Panc1 (cell line): Measurements from ENCODE around the gene CACTIN.

Experiments
- TF ChIP-seq, protein P1 (sequence below): fragments of 450-650 bp; IDR thresholded peaks from 2 replicates; pipeline ENCODE4 v1.5.1; 2017; ENCODE audit warnings: mild to moderate bottlenecking
- TF ChIP-seq, protein P2 (sequence below), 2 experiments: IDR thresholded peaks; 2 replicates each; pipeline ENCODE4 v1.6.1; 2011 to 2012; ENCODE audit warnings: low read depth in 2 of 2, control low read depth in 1 of 2, low read length in 1 of 2, mild to moderate bottlenecking in 1 of 2, moderate library complexity in 1 of 2; ENCODE audit not compliant: insufficient read depth in 1 of 2

DNA sequence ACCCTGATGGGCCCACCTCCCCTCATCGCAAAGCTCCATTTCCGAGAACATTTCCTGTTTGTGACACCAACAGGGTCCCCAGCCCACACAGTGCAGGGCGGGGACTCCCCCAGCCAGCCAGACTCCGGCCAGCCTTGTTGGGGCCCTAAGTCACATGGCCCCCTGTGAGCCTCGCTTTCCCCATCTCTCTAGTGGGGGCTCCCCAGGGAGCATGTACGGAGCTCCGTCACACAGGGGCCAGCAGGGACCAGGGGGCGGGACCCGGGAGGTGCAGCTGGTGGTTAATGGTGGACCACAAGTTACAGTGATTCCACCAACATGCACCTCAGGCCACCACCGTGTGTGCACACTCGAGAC is 21.6 kb downstream of the CACTIN start:
- TF ChIP-seq, protein P1, sequence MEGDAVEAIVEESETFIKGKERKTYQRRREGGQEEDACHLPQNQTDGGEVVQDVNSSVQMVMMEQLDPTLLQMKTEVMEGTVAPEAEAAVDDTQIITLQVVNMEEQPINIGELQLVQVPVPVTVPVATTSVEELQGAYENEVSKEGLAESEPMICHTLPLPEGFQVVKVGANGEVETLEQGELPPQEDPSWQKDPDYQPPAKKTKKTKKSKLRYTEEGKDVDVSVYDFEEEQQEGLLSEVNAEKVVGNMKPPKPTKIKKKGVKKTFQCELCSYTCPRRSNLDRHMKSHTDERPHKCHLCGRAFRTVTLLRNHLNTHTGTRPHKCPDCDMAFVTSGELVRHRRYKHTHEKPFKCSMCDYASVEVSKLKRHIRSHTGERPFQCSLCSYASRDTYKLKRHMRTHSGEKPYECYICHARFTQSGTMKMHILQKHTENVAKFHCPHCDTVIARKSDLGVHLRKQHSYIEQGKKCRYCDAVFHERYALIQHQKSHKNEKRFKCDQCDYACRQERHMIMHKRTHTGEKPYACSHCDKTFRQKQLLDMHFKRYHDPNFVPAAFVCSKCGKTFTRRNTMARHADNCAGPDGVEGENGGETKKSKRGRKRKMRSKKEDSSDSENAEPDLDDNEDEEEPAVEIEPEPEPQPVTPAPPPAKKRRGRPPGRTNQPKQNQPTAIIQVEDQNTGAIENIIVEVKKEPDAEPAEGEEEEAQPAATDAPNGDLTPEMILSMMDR: no peak
- TF ChIP-seq, protein P2, sequence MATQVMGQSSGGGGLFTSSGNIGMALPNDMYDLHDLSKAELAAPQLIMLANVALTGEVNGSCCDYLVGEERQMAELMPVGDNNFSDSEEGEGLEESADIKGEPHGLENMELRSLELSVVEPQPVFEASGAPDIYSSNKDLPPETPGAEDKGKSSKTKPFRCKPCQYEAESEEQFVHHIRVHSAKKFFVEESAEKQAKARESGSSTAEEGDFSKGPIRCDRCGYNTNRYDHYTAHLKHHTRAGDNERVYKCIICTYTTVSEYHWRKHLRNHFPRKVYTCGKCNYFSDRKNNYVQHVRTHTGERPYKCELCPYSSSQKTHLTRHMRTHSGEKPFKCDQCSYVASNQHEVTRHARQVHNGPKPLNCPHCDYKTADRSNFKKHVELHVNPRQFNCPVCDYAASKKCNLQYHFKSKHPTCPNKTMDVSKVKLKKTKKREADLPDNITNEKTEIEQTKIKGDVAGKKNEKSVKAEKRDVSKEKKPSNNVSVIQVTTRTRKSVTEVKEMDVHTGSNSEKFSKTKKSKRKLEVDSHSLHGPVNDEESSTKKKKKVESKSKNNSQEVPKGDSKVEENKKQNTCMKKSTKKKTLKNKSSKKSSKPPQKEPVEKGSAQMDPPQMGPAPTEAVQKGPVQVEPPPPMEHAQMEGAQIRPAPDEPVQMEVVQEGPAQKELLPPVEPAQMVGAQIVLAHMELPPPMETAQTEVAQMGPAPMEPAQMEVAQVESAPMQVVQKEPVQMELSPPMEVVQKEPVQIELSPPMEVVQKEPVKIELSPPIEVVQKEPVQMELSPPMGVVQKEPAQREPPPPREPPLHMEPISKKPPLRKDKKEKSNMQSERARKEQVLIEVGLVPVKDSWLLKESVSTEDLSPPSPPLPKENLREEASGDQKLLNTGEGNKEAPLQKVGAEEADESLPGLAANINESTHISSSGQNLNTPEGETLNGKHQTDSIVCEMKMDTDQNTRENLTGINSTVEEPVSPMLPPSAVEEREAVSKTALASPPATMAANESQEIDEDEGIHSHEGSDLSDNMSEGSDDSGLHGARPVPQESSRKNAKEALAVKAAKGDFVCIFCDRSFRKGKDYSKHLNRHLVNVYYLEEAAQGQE (IDR thresholded peaks at IDR 0.05; ENCODE audit: insufficient read depth in 1 of 2, low read depth in 2 of 2, low read length in 1 of 2): no peak
